Panc1 (cell line): Measurements from ENCODE around the gene CLCNKA. TPM values are rescaled to one million over a fixed set of nuclear protein-coding genes. Genes with fewer than 3 reads are reported as not detected.
"Not testable (repeated sequence)": the region's sequence is repeated elsewhere in the genome, so short reads cannot be mapped to it uniquely, and the experiment has no call there.

Source experiments
- ATAC-seq: fragments of 200-7000 bp; cut with Tn5 transposase; 2 replicates; pipeline ENCODE4 v1.9.1; 2020; ENCODE audit warnings: mild to moderate bottlenecking, moderate library complexity
- BruUV-seq: library from RNA; stranded (reverse); fragments of 400-500 nt; replicated peaks from 2 replicates; lab custom pipeline; 2021; lab: Mats Ljungman, UMichigan
- CTCF ChIA-PET: fragments of 300-600 bp; sonication (Branson Sonifier 250); formaldehyde crosslinking; loops from one replicate; lab custom pipeline; 2022; ENCODE audit warnings: antibody characterized with exemption; lab: Charles Lee
- POLR2A ChIA-PET: fragments of 300-600 bp; sonication (Branson Sonifier 250); formaldehyde crosslinking; loops from one replicate; lab custom pipeline; 2022; ENCODE audit warnings: antibody characterized with exemption; lab: Charles Lee
- DNase-seq: peaks from one replicate; pipeline ENCODE4 v3.0.0-alpha.2; 2010; ENCODE audit warnings: low read depth, low spot score
- H3K27ac ChIP-seq: 2 replicates; pipeline ENCODE4 v1.5.1; 2011; ENCODE audit warnings: mild to moderate bottlenecking, low read length, inconsistent platforms
- H3K27me3 ChIP-seq: fragments of 200-500 bp; sonication (Bioruptor generic); 2 replicates; pipeline ENCODE4 v1.6.0; 2014; ENCODE audit warnings: low read length, inconsistent platforms; ENCODE audit not compliant: control insufficient read depth, insufficient read depth
- H3K36me3 ChIP-seq: fragments of 200-500 bp; sonication (Bioruptor generic); 2 replicates; pipeline ENCODE4 v1.5.1; 2014; ENCODE audit warnings: inconsistent platforms, mild to moderate bottlenecking, low read length, moderate library complexity; ENCODE audit not compliant: control insufficient read depth, insufficient read depth
- H3K4me1 ChIP-seq: 2 replicates; pipeline ENCODE4 v1.5.1; 2011; ENCODE audit warnings: inconsistent platforms, mild to moderate bottlenecking, low read length, moderate library complexity; ENCODE audit not compliant: control insufficient read depth, insufficient read depth
- H3K4me3 ChIP-seq, 2 experiments: 2 replicates each; pipeline ENCODE4 v1.5.1; 2011 to 2012; ENCODE audit warnings: low read depth in 2 of 2, low read length in 2 of 2, mild to moderate bottlenecking in 2 of 2, inconsistent platforms in 1 of 2, moderate library complexity in 1 of 2
- H3K9me3 ChIP-seq: fragments of 200-500 bp; sonication (Bioruptor generic); 2 replicates; pipeline ENCODE4 v1.5.1; 2014; ENCODE audit warnings: low read depth, mild to moderate bottlenecking, inconsistent platforms, low read length, moderate library complexity; ENCODE audit not compliant: control insufficient read depth, insufficient read depth
- CTCF ChIP-seq: fragments of 450-650 bp; IDR thresholded peaks from 2 replicates; pipeline ENCODE4 v1.5.1; 2017; ENCODE audit warnings: mild to moderate bottlenecking
- REST ChIP-seq, 2 experiments: IDR thresholded peaks; 2 replicates each; pipeline ENCODE4 v1.6.1; 2011 to 2012; ENCODE audit warnings: low read depth in 2 of 2, control low read depth in 1 of 2, low read length in 1 of 2, mild to moderate bottlenecking in 1 of 2, moderate library complexity in 1 of 2; ENCODE audit not compliant: insufficient read depth in 1 of 2
- SIN3A ChIP-seq: IDR thresholded peaks from 2 replicates; pipeline ENCODE4 v1.6.1; 2012; ENCODE audit warnings: low read depth, mild to moderate bottlenecking, low read length, moderate library complexity, borderline replicate concordance; ENCODE audit not compliant: insufficient read depth
- in situ Hi-C: cut with HindIII; loops from 2 replicates; pipeline ENCODE4 v1.10.0; 2016; ENCODE audit warnings: low sequenced_read_pairs, low pct_unique_long_range_greater_than_20kb
- intact Hi-C: fragments of 100-400 bp; cut with micrococcal nuclease; formaldehyde crosslinking; loops from one replicate; pipeline ENCODE4 v1.10.0; 2022; ENCODE audit not compliant: unreplicated experiment
- total RNA-seq: library from RNA; stranded (reverse); gene quantifications from one replicate; pipeline ENCODE4 v1.2.1, GENCODE V29; 2021; ENCODE audit not compliant: unreplicated experiment

The CLCNKA gene
- total RNA-seq, 1 experiment from 2014 or later: 0.57 TPM

GRCh38 chr1:16055613-16056520 lies 34.0 kb downstream of the CLCNKA start:
- no peak overlapping the region for H3K27ac ChIP-seq
- in situ Hi-C loops (no loop called here), intact Hi-C loops (loop anchor here (2.0 kb wide), 2 partner anchors 23 to 47 kb away; no protein-coding TSS in a partner anchor)
- POLR2A ChIA-PET: no interaction called here
- no peaks in the 10 kb centered on the region for H3K36me3 ChIP-seq
- H3K9me3 ChIP-seq: no peaks in the 10 kb centered on the region
- no peaks in the 10 kb centered on the region for H3K4me1 ChIP-seq
- ATAC-seq (peak; percentile 88), DNase-seq (peak; percentile 76)
- H3K27me3 ChIP-seq: no peaks in the 10 kb centered on the region
- TF ChIP-seq SIN3A (no peak), REST (IDR thresholded peaks at IDR 0.05; ENCODE audit: insufficient read depth in 1 of 2, low read depth in 2 of 2, low read length in 1 of 2) (0 out of 4 replicates have a peak, but pooled peaks of 1 of the 2 experiments have one; percentile 29), CTCF (peak; percentile 100)
- H3K4me3 ChIP-seq: no peak overlapping the region
- BruUV-seq: no TSS peak
- CTCF ChIA-PET: interaction anchor here (0.6 to 0.9 kb wide), 2 partner anchors 126 to 261 kb away, joined by 3 to 4 read pairs; no protein-coding TSS in a partner anchor

GRCh38 chr1:16056521-16056912 lies 34.7 kb downstream of the CLCNKA start:
- H3K9me3 ChIP-seq, H3K27ac ChIP-seq, ATAC-seq, BruUV-seq, H3K4me1 ChIP-seq, H3K4me3 ChIP-seq, POLR2A ChIA-PET, DNase-seq, H3K36me3 ChIP-seq, H3K27me3 ChIP-seq, in situ Hi-C loops: not testable (repeated sequence)
- intact Hi-C loops: loop anchor here (2.0 kb wide), 2 partner anchors 24 to 48 kb away; no protein-coding TSS in a partner anchor
- CTCF ChIA-PET: interaction anchor here (0.6 to 0.9 kb wide), 3 partner anchors 98 to 261 kb away, joined by 3 to 4 read pairs (median 3); no protein-coding TSS in a partner anchor

GRCh38 chr1:16057314-16057915 lies 35.6 kb downstream of the CLCNKA start:
- DNase-seq, H3K4me1 ChIP-seq, POLR2A ChIA-PET, BruUV-seq, H3K4me3 ChIP-seq, H3K27ac ChIP-seq, H3K9me3 ChIP-seq, H3K36me3 ChIP-seq, in situ Hi-C loops, H3K27me3 ChIP-seq: not testable (repeated sequence)
- CTCF ChIA-PET: interaction anchor here (0.6 kb wide), 1 partner anchor 99 kb away, joined by 3 read pairs; no protein-coding TSS in a partner anchor
- 0 out of 2 replicates have a peak, but pooled peaks have one; percentile 6 for ATAC-seq
- intact Hi-C loops: loop anchor here (2.0 kb wide), 2 partner anchors 25 to 49 kb away; no protein-coding TSS in a partner anchor

- BruUV-seq, intact Hi-C loops, H3K27ac ChIP-seq, H3K9me3 ChIP-seq, H3K4me3 ChIP-seq, POLR2A ChIA-PET, H3K36me3 ChIP-seq, in situ Hi-C loops, H3K4me1 ChIP-seq, H3K27me3 ChIP-seq, DNase-seq: not testable (repeated sequence)
- peak; percentile 33; the same call in 1 of the 2 replicates for ATAC-seq
- CTCF ChIA-PET: interaction anchor here (0.6 kb wide), 1 partner anchor 17 kb away, joined by 5 read pairs; no protein-coding TSS in a partner anchor
Measured at GRCh38 chr1:16058394-16059120, 36.7 kb downstream of the CLCNKA start.
